Left kidney (tissue), 1 donor: ENCODE measurements around the gene MSL3B.
A peak's percentile ranks its signal among the peaks of the same experiment; 100 is the strongest.
"Not testable (repeated sequence)": the region's sequence is repeated elsewhere in the genome, so short reads cannot be mapped to it uniquely, and the experiment has no call there.

Experiments
- DNase-seq: peaks from one replicate; pipeline ENCODE4 v3.0.0-alpha.2; 2013

The MSL3B gene

DNA sequence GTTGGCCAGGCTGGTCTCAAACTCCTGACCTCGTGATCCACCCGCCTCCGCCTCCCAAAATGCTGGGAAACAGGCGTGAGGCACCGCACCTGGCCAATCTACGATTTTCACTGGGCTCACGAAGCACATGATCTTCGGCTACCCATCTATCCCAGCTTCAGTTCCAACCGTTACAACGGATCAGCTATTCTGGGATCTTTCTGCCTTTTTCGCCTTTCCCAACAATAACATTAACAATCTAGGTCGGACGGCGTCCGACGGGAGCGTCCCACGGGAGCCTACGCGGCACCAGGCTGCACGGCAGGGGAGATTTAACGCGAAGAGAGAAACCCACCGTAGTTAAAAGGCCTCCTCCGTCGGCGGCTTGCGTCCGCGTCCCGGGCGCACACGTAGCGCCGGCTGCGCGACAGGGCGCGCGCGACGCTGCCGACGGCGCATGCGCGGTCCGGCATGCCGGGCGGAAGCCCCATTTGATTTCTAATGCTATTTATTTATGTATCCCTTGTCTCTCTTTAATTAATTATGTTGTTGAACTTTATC is at the start of gene MSL3B:
MSL3B (minus strand) TSS at position 394 of the 540 bp plus-strand sequence.
- peak; percentile 38 for DNase-seq

- DNase-seq, result no peak
Measured at GRCh38 chr2:233917116-233917515, 48.9 kb upstream of the MSL3B start, which contains the start of gene TRPM8. Gene TRPM8, plus strand, starts transcription at chr2:233917373. Its CDS starts 9,165 bp downstream, at chr2:233926538.

DNA sequence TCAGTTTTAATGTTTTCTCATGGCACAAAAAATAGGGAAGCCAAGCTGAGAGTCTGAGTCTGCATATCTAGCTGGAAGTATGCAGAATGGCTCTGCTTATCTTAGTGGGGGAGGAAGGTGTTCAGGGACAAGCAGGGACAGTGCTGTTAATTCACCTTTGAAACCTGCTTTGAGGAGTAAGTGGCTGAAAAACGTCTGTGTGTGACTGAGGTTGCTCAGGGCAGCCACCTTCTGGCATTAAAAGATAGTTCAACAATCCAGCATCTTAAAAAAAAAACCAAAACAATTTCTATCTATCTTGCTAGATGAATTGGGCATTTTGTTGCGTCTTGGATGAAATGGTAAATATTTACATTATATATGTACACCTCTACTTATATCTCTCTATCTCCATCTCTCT is 46.9 kb upstream of the MSL3B start:
- DNase-seq, result no peak

GRCh38 chr2:233912691-233913423 is 44.7 kb upstream of the MSL3B start:
- peak; percentile 67 for DNase-seq

DNA sequence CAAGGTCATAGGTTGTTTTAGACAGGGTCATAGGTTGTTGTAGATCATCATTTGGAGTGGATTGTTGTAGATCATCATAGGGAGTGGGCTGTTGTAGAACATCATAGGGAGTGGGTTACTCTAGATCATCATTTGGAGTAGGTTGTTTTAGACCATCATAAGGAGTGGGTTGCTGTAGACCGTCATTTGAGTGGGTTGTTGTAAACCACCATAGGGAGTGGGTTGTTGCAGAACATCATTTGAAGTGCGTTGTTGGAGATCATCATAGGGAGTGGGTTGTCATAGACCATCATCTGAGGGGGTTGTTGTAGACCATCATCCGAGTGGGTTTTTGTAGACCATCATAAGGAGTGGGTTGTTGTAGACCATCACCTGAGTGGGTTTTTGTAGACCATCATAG is 39.4 kb upstream of the MSL3B start:
- no peak for DNase-seq

- no peak for DNase-seq
Measured at GRCh38 chr2:233905945-233906344, 37.8 kb upstream of the MSL3B start.

- DNase-seq, result no peak
Measured at GRCh38 chr2:233901884-233902283, 33.7 kb upstream of the MSL3B start.

DNA sequence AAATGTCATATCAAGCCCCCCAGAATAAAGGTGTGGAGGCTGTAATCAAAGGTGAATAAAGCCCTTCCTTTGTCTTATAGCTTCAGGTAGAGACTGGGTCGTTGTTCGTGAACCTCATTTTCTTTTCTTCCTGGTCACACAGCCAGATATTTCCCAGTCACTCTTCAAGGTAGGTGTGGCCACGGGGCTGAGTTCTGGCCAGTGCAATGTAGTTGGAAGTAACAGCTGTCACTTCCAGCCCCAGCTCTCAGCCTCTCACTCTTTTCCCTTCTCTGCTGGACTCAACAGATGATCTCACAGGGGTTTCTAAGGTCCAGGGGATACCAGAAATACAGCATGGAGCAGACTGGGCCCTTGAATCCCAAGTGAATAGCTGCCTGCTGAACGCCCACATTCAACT is 33.2 kb upstream of the MSL3B start:
- no peak for DNase-seq

DNA sequence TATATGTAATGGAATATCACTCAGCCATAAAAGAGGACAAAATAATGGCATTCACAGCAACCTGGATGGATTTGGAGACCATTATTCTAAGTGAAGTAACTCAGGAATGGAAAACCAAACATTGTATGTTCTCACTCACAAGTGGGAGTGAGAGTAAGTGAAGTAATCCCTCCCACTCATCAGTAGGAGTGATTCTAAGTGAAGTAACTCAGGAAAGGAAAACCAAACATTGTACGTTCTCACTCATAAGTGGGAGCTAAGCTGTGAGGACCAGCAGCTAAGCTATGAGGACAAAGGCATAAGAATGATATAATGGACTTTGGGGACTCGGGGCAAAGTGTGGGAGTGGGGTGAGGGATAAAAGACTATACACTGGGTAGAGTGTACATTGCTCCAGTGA is 28.1 kb upstream of the MSL3B start:
- not testable (repeated sequence) for DNase-seq

GRCh38 chr2:233892793-233893192 is 24.6 kb upstream of the MSL3B start:
- DNase-seq, result no peak

GRCh38 chr2:233882353-233882752 is 14.2 kb upstream of the MSL3B start:
- DNase-seq, result no peak

DNA sequence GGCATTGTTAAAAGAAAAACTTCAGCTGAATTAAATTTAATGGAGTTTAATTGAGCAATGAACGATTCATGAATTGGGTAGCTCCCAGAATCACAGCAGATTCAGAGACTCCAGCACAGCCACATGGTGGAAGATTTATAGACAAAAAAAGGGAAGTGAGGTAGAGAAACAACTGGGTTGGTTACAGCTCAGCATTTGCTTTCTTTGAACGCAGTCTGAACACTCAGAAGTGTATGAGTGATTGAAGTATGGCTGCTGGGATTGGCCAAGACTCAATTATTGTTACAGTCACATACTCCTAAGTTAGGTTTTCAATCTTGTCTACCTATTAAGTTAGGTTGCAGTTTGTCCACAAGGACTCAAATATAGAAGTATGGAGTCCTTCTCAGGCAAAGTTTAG is 3.9 kb upstream of the MSL3B start:
- not testable (repeated sequence) for DNase-seq

GRCh38 chr2:233871432-233871831 is 3.2 kb upstream of the MSL3B start:
- DNase-seq, result no peak

- no peak for DNase-seq
Measured at GRCh38 chr2:233866479-233866878, 1.7 kb downstream of the MSL3B start.

DNA sequence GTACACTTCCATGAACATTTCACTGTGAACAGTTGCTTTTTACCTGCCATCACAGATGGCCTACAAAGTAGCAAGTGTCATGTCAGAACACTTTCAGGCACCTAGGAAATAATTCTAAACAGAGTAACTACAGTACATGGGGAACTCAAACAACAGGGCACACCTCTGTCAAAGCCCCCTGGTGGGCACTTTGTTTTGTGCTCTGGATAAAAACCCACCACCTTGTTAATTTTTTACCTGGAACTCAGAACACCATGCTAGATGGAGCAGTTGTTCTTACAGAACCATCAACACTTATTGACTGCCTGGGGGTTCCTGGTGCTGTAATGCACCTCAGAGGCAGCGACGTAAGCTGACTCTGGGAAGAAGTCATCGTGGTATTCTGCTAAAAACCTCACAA is 2.3 kb downstream of the MSL3B start:
- no peak for DNase-seq

DNA sequence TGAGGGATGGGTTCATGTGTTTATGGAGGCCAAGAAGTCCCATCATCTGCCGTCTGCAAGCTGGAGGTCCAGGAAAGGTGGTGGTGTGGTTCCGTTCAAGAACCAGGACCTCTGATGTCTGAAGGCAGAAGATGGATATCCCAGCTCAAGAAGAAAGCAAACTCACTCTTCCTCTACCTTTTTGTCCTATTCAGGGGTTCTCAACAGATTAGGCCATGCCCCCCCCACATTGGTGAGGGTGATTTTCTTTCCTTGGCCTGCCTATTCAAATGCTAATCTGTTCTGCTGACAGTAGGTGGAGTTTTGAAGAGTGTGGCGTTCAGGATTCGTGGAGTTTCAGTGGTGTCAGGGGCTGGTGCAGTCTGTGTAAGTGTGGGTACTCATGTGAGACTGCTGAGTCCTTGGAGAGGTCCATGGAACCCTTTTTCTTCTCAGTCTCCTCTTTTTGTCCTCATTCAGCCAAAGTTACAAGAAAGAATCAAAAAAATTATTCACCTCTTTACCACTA is 5.9 kb downstream of the MSL3B start:
- DNase-seq, result no peak

DNA sequence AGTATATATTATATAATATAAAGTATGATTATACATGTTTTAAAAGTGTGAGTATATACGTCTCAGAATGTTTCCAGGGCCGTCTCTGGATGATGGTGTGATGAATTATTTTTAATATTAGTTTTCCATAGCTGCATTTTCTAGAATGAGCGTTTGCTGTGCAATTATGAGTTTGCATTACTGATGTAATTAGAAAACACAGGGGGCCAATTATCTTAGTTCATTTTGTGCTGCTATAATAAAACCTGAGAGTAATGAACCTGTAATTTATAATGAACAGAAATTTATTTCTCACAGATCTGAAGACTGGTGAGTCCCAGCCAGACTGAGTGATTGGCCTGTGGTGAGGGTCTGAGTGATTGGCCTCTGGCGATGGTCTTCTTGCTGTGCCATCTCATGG is 9.9 kb downstream of the MSL3B start:
- DNase-seq, result no peak

DNA sequence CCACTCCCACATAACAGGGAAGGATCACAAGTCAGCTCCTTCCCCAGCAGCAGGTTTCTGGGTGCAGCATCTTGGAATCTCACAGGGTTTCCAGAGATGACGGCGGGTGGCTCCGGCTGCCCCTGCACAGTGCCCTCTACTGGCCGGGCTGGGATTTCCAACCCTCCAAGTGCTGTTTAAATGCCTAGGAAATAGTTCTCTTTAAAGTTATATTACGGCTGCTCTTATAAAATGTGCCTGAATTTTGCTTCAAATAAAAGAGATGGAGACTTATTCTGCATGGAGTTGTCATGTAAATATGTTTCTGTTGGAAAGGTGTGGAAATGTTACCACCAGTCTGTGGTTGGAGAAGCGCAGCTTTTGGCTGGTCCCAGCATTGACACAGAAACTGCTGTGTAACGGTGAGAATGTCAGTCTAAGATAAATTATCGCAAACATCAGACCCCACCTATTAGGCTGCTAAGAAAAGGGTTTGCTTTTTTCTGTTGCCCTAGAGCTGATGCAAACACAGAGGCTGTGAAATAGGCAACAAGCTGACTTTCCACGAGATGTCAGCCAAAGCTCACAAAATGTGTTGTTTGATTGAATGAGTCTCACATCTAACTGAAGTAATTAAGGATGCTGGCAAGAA is 10.6 kb downstream of the MSL3B start:
- DNase-seq, result no peak

GRCh38 chr2:233856184-233856583 is 12.0 kb downstream of the MSL3B start:
- no peak for DNase-seq

DNA sequence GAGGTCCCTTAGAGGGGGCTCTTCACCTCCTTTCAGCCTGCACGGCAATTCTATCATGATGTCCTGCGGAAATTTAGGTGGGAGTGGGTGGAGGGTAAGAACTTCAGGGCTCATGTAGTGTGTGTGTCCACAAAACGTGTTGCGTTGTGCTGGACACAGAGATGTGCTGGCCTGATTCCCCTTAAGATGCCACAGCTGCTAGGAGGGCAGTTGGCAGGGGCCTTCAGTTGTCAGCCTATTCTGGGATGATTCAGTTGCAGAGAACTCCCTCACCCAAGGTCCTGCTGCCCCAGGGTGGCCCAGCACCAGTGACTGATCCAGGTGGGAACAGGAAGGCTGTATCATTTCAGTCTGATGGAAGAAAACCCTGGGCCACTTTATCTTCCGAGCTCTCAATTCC is 12.8 kb downstream of the MSL3B start:
- no peak for DNase-seq

DNA sequence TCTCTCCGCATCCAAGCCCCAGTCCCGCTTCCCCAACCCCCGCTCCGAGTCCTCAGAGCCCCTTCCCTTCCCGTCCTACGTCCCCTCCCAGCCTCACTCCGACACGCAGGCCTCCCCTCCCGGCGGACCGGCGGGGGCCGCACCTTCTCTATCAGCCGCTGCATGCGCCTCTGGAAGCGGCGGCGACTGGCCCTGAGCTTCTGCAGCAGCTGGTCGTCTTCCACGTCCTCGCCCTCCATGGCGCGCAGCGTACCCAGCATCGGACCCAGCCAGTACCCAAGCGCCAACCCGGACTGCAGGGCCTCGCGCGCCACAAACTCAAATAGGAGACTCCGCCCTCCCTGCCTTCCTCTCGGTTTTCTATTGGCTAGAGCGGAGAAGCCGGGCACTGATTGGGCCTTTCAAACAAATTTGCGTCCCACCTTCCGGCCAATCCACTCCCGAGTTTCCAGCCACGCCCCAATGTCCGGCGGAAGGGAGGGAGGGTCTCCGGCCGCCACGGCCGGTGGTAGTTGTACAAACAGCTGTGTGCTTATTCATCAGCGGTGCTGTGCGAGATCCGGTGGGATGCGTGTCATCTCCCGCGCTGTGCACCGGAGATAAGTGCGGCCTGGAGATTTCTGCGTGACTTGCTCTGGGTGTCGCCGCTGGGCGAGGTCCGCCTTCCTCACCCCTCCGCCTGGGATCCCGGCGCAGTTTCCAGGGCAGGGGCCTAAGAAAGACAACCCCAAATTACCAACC is 13.8 kb downstream of the MSL3B start, which contains the start of gene HJURP:
HJURP (minus strand) TSS at position 295 of the 741 bp plus-strand sequence; CDS start at position 260, 35 bp downstream.
- DNase-seq, result peak; percentile 95

- no peak for DNase-seq
Measured at GRCh38 chr2:233853883-233854240, 14.3 kb downstream of the MSL3B start.

DNA sequence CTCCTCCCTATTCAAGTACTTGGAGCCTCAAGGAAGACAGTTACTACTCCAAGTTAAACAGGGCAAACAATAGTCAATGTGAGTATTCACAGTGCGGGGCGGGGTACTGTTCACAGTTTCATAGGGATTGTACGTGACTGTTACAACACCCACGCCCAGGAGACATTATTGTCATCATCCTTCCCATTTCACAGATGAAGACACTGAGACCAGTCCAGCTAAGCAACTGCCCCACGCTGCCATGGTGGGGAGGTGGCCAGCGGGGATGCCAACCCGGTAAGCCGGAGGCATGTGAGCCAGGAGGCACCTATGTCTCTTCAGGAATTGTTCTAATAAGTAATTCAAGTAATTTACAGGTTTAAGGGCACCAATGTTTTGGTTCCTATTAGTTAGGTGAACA is 14.8 kb downstream of the MSL3B start:
- DNase-seq, result no peak
